ENCODE results near the gene CLCN7. TPM values are rescaled to one million over a fixed set of nuclear protein-coding genes. Genes with fewer than 3 reads are reported as not detected.
A peak's percentile ranks its signal among the peaks of the same experiment; 100 is the strongest.

The CLCN7 gene
- total and polyA plus RNA-seq, 9 of the 15 experiments (the other 6 are each of a cell fraction or from before 2014, with no cell fraction given) = 0.06 to 126 (median 18.7) TPM

DNA sequence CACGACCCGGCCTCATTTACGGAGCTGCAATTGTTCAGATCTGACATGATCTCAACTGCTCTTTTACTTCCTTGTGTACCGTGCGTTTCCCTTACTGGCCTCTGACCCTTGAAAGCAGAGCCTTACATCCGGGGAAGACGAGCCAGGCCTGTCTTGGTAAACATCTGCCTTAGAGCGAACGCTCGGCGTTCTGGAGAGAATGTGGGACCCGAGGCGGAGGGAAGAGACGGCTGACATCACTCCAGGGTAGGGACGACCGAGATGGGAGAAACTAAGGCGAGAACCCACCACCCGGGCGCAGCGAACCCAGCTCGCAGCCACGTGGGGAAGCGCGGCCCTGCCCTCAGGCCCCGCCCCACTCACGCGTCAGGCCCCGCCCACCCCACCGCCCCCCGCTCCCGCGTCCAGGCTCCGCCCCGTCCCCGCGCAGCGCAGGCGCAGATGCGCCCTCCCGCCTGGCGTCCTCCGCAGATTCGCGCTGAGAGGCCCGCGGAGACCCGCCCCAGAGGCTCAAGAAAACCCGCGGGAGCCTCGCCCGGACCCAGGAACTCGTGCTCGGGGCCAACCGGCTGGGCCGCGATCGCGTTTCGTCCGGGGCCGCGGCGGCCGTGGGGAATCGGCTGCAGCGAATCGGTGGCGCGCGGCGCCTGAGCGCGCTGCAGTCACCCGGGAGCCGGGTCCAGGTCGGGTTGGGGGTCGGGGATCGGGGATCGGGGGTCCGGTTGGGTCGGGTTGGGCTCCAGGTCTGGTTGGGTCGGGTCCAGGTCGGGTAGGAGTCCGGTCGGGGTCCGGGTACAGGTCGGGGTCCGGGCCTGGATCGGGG, 18.3 kb upstream of the CLCN7 start, which contains the start of gene TELO2 (continued):
- no peak for TF ChIP-seq ZKSCAN1 (IDR thresholded peaks at IDR 0.05; ENCODE audit: low read depth, low read length)
- TF ChIP-seq DNMT1 (IDR thresholded peaks at IDR 0.05) = no peak
- TF ChIP-seq, protein P1, sequence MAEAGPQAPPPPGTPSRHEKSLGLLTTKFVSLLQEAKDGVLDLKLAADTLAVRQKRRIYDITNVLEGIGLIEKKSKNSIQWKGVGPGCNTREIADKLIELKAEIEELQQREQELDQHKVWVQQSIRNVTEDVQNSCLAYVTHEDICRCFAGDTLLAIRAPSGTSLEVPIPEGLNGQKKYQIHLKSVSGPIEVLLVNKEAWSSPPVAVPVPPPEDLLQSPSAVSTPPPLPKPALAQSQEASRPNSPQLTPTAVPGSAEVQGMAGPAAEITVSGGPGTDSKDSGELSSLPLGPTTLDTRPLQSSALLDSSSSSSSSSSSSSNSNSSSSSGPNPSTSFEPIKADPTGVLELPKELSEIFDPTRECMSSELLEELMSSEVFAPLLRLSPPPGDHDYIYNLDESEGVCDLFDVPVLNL (CRISPR knock-in tag; IDR thresholded peaks at IDR 0.05; ENCODE audit: low read depth) = no peak
- TF ChIP-seq COPS2 (conservative IDR thresholded peaks at IDR 0.05) = no peak
- TF ChIP-seq CHD2 (IDR thresholded peaks at IDR 0.05; ENCODE audit: low read depth, low read length) = peak; percentile 59; the same call in 1 of the 2 replicates
- TF ChIP-seq, protein P2, sequence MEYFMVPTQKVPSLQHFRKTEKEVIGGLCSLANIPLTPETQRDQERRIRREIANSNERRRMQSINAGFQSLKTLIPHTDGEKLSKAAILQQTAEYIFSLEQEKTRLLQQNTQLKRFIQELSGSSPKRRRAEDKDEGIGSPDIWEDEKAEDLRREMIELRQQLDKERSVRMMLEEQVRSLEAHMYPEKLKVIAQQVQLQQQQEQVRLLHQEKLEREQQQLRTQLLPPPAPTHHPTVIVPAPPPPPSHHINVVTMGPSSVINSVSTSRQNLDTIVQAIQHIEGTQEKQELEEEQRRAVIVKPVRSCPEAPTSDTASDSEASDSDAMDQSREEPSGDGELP (CRISPR knock-in tag; IDR thresholded peaks at IDR 0.05; ENCODE audit: borderline replicate concordance) = peak; percentile 77
- no peak for TF ChIP-seq ZNF253 (CRISPR knock-in tag; conservative IDR thresholded peaks at IDR 0.05)
- peak; percentile 72 for TF ChIP-seq EGR1 (conservative IDR thresholded peaks at IDR 0.05)
- no peak for TF ChIP-seq NCOA6 (IDR thresholded peaks at IDR 0.05)
- no peak for TF ChIP-seq FOXJ2 (tag; IDR thresholded peaks at IDR 0.05)
- TF ChIP-seq XRCC5 (IDR thresholded peaks at IDR 0.05; ENCODE audit: low read depth, low read length) = 0 out of 2 replicates have a peak, but pooled peaks have one; percentile 23
- TF ChIP-seq, protein P3, sequence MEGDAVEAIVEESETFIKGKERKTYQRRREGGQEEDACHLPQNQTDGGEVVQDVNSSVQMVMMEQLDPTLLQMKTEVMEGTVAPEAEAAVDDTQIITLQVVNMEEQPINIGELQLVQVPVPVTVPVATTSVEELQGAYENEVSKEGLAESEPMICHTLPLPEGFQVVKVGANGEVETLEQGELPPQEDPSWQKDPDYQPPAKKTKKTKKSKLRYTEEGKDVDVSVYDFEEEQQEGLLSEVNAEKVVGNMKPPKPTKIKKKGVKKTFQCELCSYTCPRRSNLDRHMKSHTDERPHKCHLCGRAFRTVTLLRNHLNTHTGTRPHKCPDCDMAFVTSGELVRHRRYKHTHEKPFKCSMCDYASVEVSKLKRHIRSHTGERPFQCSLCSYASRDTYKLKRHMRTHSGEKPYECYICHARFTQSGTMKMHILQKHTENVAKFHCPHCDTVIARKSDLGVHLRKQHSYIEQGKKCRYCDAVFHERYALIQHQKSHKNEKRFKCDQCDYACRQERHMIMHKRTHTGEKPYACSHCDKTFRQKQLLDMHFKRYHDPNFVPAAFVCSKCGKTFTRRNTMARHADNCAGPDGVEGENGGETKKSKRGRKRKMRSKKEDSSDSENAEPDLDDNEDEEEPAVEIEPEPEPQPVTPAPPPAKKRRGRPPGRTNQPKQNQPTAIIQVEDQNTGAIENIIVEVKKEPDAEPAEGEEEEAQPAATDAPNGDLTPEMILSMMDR (IDR thresholded peaks at IDR 0.05 in 2 of 3, conservative IDR thresholded peaks at IDR 0.05 in 1 of 3; ENCODE audit: insufficient read depth in 2 of 3, low read depth in 1 of 3, low read length in 3 of 3) = peak in 1 of 3 experiments; percentile 9; a peak in 1 of 6 replicates
- no peak for TF ChIP-seq KDM1A (IDR thresholded peaks at IDR 0.05)
- TF ChIP-seq MBD2 (IDR thresholded peaks at IDR 0.05; ENCODE audit: borderline replicate concordance, low read depth) = no peak; the same call in 1 of the 2 replicates
- TF ChIP-seq, protein P4, sequence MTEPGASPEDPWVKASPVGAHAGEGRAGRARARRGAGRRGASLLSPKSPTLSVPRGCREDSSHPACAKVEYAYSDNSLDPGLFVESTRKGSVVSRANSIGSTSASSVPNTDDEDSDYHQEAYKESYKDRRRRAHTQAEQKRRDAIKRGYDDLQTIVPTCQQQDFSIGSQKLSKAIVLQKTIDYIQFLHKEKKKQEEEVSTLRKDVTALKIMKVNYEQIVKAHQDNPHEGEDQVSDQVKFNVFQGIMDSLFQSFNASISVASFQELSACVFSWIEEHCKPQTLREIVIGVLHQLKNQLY (CRISPR knock-in tag; conservative IDR thresholded peaks at IDR 0.05) = no peak
- TF ChIP-seq ZNF263 (CRISPR knock-in tag; IDR thresholded peaks at IDR 0.05; ENCODE audit: borderline replicate concordance) = no peak
- no peak for TF ChIP-seq NFE2 (IDR thresholded peaks at IDR 0.05; ENCODE audit: low read depth)
- TF ChIP-seq ZNF12 (CRISPR knock-in tag; IDR thresholded peaks at IDR 0.05) = 0 out of 2 replicates have a peak, but pooled peaks have one; percentile 16
- TF ChIP-seq, protein P5, sequence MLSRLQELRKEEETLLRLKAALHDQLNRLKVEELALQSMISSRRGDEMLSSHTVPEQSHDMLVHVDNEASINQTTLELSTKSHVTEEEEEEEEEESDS (CRISPR knock-in tag; IDR thresholded peaks at IDR 0.05) = no peak
- TF ChIP-seq, protein P6, sequence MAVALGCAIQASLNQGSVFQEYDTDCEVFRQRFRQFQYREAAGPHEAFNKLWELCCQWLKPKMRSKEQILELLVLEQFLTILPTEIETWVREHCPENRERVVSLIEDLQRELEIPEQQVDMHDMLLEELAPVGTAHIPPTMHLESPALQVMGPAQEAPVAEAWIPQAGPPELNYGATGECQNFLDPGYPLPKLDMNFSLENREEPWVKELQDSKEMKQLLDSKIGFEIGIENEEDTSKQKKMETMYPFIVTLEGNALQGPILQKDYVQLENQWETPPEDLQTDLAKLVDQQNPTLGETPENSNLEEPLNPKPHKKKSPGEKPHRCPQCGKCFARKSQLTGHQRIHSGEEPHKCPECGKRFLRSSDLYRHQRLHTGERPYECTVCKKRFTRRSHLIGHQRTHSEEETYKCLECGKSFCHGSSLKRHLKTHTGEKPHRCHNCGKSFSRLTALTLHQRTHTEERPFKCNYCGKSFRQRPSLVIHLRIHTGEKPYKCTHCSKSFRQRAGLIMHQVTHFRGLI (CRISPR knock-in tag; IDR thresholded peaks at IDR 0.05) = no peak
- peak; percentile 94; the same call in 1 of the 2 replicates for TF ChIP-seq FOXP1 (CRISPR knock-in tag; IDR thresholded peaks at IDR 0.05)
- no peak for TF ChIP-seq MED1 (CRISPR knock-in tag; IDR thresholded peaks at IDR 0.05; ENCODE audit: borderline replicate concordance)
- no peak for TF ChIP-seq RFX7 (CRISPR knock-in tag; IDR thresholded peaks at IDR 0.05)

Data from K562 (cell line).